ENCODE data around the gene CMTM2.
A peak's percentile ranks its signal among the peaks of the same experiment; 100 is the strongest.

CMTM2 gene

GRCh38 chr16:66596986-66597848, 18.0 kb downstream of the CMTM2 start:
- TF ChIP-seq JUND (IDR thresholded peaks at IDR 0.05; ENCODE audit: low read depth), result no peak
- in situ Hi-C loops (cut with HindIII; ENCODE audit: low pct_unique_long_range_greater_than_20kb, low sequenced_read_pairs), result no loop called here
- DNase-seq (ENCODE audit: low read depth in 1 of 2, low spot score in 1 of 2), result no peak

GRCh38 chr16:66598111-66598510, 18.8 kb downstream of the CMTM2 start:
- no peak for DNase-seq (ENCODE audit: low read depth in 1 of 2, low spot score in 1 of 2)
- no peak for TF ChIP-seq JUND (IDR thresholded peaks at IDR 0.05; ENCODE audit: low read depth)
- in situ Hi-C loops (cut with HindIII; ENCODE audit: low pct_unique_long_range_greater_than_20kb, low sequenced_read_pairs), result no loop called here

- DNase-seq (ENCODE audit: low read depth in 1 of 2, low spot score in 1 of 2), result no peak
- in situ Hi-C loops (cut with HindIII; ENCODE audit: low pct_unique_long_range_greater_than_20kb, low sequenced_read_pairs), result no loop called here
- no peak for TF ChIP-seq JUND (IDR thresholded peaks at IDR 0.05; ENCODE audit: low read depth)
Measured at GRCh38 chr16:66599726-66600125, 20.5 kb downstream of the CMTM2 start.

GRCh38 chr16:66600477-66600876, 21.2 kb downstream of the CMTM2 start:
- no peak for TF ChIP-seq JUND (IDR thresholded peaks at IDR 0.05; ENCODE audit: low read depth)
- DNase-seq (ENCODE audit: low read depth in 1 of 2, low spot score in 1 of 2), result no peak
- in situ Hi-C loops (cut with HindIII; ENCODE audit: low pct_unique_long_range_greater_than_20kb, low sequenced_read_pairs), result no loop called here

GRCh38 chr16:66601471-66601870, 22.2 kb downstream of the CMTM2 start:
- no peak for TF ChIP-seq JUND (IDR thresholded peaks at IDR 0.05; ENCODE audit: low read depth)
- no peak for DNase-seq (ENCODE audit: low read depth in 1 of 2, low spot score in 1 of 2)
- in situ Hi-C loops (cut with HindIII; ENCODE audit: low pct_unique_long_range_greater_than_20kb, low sequenced_read_pairs), result no loop called here

GRCh38 chr16:66603537-66604375, 24.5 kb downstream of the CMTM2 start:
- in situ Hi-C loops (cut with HindIII; ENCODE audit: low pct_unique_long_range_greater_than_20kb, low sequenced_read_pairs), result no loop called here
- no peak for TF ChIP-seq JUND (IDR thresholded peaks at IDR 0.05; ENCODE audit: low read depth)
- DNase-seq (ENCODE audit: low read depth in 1 of 2, low spot score in 1 of 2), result no peak

GRCh38 chr16:66604376-66605176, 25.3 kb downstream of the CMTM2 start, which contains the start of gene CMTM3:
Gene CMTM3, plus strand, starts transcription at chr16:66604704. Its CDS starts 102 bp downstream, at chr16:66604806.
- in situ Hi-C loops (cut with HindIII; ENCODE audit: low pct_unique_long_range_greater_than_20kb, low sequenced_read_pairs), result no loop called here
- TF ChIP-seq JUND (IDR thresholded peaks at IDR 0.05; ENCODE audit: low read depth), result no peak
- DNase-seq (ENCODE audit: low read depth in 1 of 2, low spot score in 1 of 2), result no peak

GRCh38 chr16:66605177-66605978, 26.1 kb downstream of the CMTM2 start:
- no peak for DNase-seq (ENCODE audit: low read depth in 1 of 2, low spot score in 1 of 2)
- no peak for TF ChIP-seq JUND (IDR thresholded peaks at IDR 0.05; ENCODE audit: low read depth)
- in situ Hi-C loops (cut with HindIII; ENCODE audit: low pct_unique_long_range_greater_than_20kb, low sequenced_read_pairs), result no loop called here

- TF ChIP-seq JUND (IDR thresholded peaks at IDR 0.05; ENCODE audit: low read depth), result no peak
- in situ Hi-C loops (cut with HindIII; ENCODE audit: low pct_unique_long_range_greater_than_20kb, low sequenced_read_pairs), result no loop called here
- DNase-seq (ENCODE audit: low read depth in 1 of 2, low spot score in 1 of 2), result no peak
Measured at GRCh38 chr16:66605979-66606751, 26.9 kb downstream of the CMTM2 start.

- peak; percentile 87 to 91 for DNase-seq (ENCODE audit: low read depth in 1 of 2, low spot score in 1 of 2)
- TF ChIP-seq JUND (IDR thresholded peaks at IDR 0.05; ENCODE audit: low read depth), result no peak
- in situ Hi-C loops (cut with HindIII; ENCODE audit: low pct_unique_long_range_greater_than_20kb, low sequenced_read_pairs), result no loop called here
Measured at GRCh38 chr16:66608241-66609138, 29.2 kb downstream of the CMTM2 start.

All from T47D (cell line).